Measurements from ENCODE around the gene STX12. TPM values are rescaled to one million over a fixed set of nuclear protein-coding genes. Genes with fewer than 3 reads are reported as not detected.
"Not testable (repeated sequence)": the region's sequence is repeated elsewhere in the genome, so short reads cannot be mapped to it uniquely, and the experiment has no call there.

The STX12 gene
- total RNA-seq, 2 experiments from 2014 or later: 19.4 to 22.1 TPM

DNA sequence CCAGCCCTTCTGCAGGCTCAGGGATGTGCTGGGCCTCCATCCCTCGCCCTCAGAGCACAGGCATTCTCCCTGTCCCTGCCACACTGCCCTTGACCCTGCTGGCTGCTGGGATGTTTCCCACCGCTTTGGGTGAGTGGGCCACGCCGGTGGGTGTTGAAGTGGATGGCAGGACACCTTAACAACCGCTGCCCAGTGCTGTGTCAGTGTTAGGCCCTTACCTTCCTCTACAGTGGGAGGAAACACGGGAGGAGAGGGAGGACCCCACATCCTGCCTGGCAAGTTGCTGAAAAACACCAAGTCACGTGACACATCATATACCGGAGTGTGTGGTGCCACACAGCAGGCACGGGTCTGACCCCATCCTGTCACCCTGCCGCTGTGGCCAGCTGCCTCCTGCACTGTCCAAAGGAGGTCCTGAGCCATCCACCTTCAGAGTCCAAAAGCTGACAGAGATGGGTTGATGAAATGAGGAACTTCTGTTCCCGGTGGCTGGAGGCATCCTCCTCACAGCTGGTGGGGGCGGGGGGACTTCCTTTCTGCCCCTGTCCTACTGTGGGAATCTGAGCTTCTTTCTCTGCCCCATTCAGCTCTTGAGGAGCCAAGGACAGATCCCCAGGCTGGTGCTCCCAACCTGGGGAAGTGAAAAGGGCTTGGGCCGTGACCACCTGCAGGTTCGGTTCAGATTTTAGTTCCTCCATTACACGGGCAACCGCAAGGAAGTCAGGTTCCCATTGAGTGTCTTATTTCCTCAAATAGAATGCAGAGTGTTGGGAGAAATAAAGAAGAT, 96.1 kb downstream of the STX12 start:
- no peak for TF ChIP-seq CTCF (IDR thresholded peaks at IDR 0.05)
- intact Hi-C loops (cut with micrococcal nuclease): no loop called here
- Mint-ChIP-seq H3K4me1 (ENCODE audit: low read depth) (peaks cover 37% of the 10 kb centered on the region), H3K27me3 (no peaks in the 10 kb centered on the region), H3K4me3 (peak overlapping the region; percentile 69), H3K36me3 (ENCODE audit: low read depth) (no peaks in the 10 kb centered on the region), H3K27ac (peak overlapping the region; percentile 95), H3K9me3 (no peaks in the 10 kb centered on the region)
- ChIA-PET POLR2A (no interaction called here), CTCF (interaction anchor here (0.7 kb wide), 1 partner anchor 18 kb away, joined by 3 read pairs; no protein-coding TSS in a partner anchor)
- peak; percentile 74 for DNase-seq
- peak; percentile 54 for ATAC-seq

- no peak for DNase-seq
- no peaks in the 10 kb centered on the region for H3K27me3 Mint-ChIP-seq
- ChIA-PET POLR2A (no interaction called here), CTCF (interaction anchor here (0.7 kb wide), 1 partner anchor 19 kb away, joined by 3 read pairs; no protein-coding TSS in a partner anchor)
- no peak for ATAC-seq
- no peaks in the 10 kb centered on the region for H3K36me3 Mint-ChIP-seq (ENCODE audit: low read depth)
- H3K27ac Mint-ChIP-seq: peak overlapping the region; percentile 95
- peak overlapping the region; percentile 69 for H3K4me3 Mint-ChIP-seq
- no peak for TF ChIP-seq CTCF (IDR thresholded peaks at IDR 0.05)
- intact Hi-C loops (cut with micrococcal nuclease): no loop called here
- peaks cover 32% of the 10 kb centered on the region for H3K4me1 Mint-ChIP-seq (ENCODE audit: low read depth)
- H3K9me3 Mint-ChIP-seq: no peaks in the 10 kb centered on the region
Measured at GRCh38 chr1:27869719-27870085, 96.7 kb downstream of the STX12 start.

DNA sequence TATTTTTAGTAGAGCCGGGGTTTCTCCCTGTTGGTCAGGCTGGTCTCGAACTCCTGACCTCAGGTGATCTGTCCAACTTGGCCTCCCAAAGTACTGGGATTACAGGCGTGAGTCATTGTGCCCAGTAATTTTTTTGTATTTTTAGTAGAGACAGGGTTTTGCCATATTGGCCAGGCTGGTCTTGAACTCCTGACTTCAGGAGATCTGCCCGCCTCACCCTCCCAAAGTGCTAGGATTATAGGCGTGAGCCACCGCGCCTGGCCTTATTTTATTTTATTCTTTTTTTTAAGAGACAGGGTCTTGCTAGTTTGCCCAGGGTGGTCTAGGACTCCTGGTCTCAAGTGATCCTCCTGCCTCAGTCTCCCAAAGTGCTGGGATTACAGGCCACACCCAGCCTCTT, 98.1 kb downstream of the STX12 start:
- H3K27ac Mint-ChIP-seq, CTCF ChIA-PET, POLR2A ChIA-PET: not testable (repeated sequence)

GRCh38 chr1:27872059-27872801, 99.2 kb downstream of the STX12 start, which contains the start of gene THEMIS2:
Gene THEMIS2 (plus strand): TSS chr1:27872544. CDS start chr1:27872572, 28 bp downstream.
- CTCF ChIA-PET: interaction anchor here (1.0 to 2.8 kb wide), 3 partner anchors 14 to 41 kb away, joined by 3 to 11 read pairs (median 6); partner anchors contain the start of gene PPP1R8
- Mint-ChIP-seq H3K9me3 (no peaks in the 10 kb centered on the region), H3K4me3 (peak within 1 kb of the TSS; percentile 88), H3K27ac (peak within 1 kb of the TSS; percentile 75), H3K36me3 (ENCODE audit: low read depth) (peaks cover 1% of the 10 kb centered on the region), H3K27me3 (no peaks in the 10 kb centered on the region), H3K4me1 (ENCODE audit: low read depth) (peaks cover 40% of the 10 kb centered on the region)
- intact Hi-C loops (cut with micrococcal nuclease): no loop called here
- no peak for TF ChIP-seq CTCF (IDR thresholded peaks at IDR 0.05)
- DNase-seq (peak; percentile 81), ATAC-seq (peak; percentile 87)
- POLR2A ChIA-PET: no interaction called here

More for the DNA sequence above, 98.1 kb downstream of the STX12 start:
- H3K4me3 Mint-ChIP-seq; DNase-seq; H3K27me3 Mint-ChIP-seq; ATAC-seq; intact Hi-C loops (cut with micrococcal nuclease); H3K36me3 Mint-ChIP-seq (ENCODE audit: low read depth); H3K9me3 Mint-ChIP-seq: not testable (repeated sequence)
- H3K4me1 Mint-ChIP-seq (ENCODE audit: low read depth): peaks cover 38% of the 10 kb centered on the region

DNA sequence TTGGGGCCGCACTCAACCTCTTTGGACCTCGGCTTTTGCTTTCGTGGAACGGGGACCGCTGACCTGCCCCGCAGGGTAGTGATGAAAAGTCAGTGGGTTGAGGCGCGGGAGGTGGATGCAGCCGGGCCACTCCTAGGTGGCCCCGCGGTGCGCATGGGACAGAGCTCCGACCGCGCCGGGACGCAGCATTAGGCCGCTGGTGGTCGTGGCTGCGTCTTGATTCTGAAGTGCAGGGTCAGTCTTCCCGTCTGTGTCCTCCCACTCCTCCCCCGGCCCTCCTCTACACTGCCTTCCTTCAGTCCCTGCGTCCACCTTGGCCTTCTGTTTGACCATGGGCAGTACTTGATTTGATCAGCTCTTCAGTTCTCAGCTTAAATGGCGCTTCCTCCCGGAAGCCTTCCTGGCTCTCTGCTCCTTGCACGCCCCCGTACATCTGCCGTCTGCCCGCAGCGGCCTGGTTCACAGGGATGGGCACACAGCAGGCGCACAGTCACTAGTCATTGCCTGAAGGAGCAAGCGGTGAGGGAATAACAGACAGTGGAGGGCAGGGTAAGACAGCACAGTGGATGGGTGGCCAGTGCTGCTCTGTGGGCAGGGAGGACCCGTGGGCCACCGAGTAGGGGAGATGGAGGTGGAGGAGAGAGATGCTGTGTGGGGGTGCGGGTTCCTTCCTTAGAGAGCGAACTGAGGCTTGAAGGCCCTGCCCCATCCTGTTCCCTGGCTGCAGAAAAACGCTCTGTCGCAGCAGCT, 100.0 kb downstream of the STX12 start:
- Mint-ChIP-seq H3K36me3 (ENCODE audit: low read depth) (peaks cover 1% of the 10 kb centered on the region), H3K9me3 (no peaks in the 10 kb centered on the region), H3K4me1 (ENCODE audit: low read depth) (peaks cover 40% of the 10 kb centered on the region), H3K27me3 (no peaks in the 10 kb centered on the region), H3K27ac (peak overlapping the region; percentile 75), H3K4me3 (peak overlapping the region; percentile 88)
- CTCF ChIA-PET: interaction anchor here (1.0 to 2.8 kb wide), 3 partner anchors 13 to 42 kb away, joined by 3 to 11 read pairs (median 6); partner anchors contain the start of gene PPP1R8
- peak; percentile 65 for DNase-seq
- intact Hi-C loops (cut with micrococcal nuclease): no loop called here
- POLR2A ChIA-PET: no interaction called here
- peak; percentile 28 for ATAC-seq
- no peak for TF ChIP-seq CTCF (IDR thresholded peaks at IDR 0.05)
